GM18868 (cell line): Measurements from ENCODE around the gene PLEKHF1.

Source experiments
- ATAC-seq: cut with Tn5 transposase; IDR thresholded peaks from one replicate; pipeline ENCODE4 v1.9.1; 2021; ENCODE audit warnings: mild to moderate bottlenecking, moderate library complexity; ENCODE audit not compliant: unreplicated experiment

PLEKHF1 gene

DNA sequence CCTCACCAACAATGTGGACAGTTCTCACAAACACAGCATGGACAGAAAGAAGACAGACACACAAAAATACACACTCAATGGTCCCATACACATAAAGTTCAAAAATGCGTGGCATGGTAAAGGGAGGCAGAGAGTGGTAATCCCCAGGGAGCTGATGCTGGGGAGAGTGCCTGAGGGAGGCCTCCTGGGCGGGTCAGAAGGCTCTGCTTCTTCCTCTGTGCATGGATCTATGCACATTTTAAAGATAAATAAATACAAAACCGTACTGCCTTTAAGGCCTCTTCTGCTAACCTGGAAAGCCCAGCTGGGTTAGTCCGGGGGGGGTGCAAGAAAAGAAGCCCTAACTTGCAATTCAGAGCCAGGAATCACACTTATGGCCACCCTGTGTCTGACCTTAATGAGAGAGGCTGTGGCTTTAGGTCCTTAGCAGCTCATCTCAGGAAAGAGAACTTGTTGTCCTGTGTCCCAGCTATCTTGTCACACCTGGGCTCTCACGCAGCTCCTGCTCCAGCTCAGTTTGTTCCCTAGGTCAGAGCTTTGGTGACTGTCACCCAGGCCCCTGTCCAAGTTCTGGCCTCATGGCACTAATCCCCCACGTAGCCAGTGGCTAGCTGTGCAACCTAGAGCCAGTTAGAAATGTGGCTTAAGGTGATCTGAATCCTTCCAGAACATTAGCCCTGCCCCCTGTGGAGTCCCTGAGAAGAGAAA, 30.7 kb upstream of the PLEKHF1 start:
- ATAC-seq, result no peak

DNA sequence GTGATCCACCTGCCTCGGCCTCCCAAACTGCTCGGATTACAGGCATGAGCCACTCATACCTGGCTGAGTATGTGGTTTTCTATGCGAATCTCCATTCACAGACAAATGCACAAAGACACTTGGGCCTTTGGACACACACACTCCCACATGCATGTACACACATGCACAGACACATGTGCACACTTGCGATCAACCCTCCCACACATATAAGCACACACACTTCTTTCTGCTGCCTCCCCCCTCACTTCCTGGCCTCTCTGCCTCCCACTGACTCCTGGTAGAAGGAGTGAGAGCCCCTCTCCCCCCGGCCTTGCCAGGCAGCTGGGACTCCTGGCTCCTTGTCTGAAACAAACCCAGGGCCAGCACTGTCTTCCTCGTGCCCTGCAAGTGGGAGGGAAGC, 29.3 kb upstream of the PLEKHF1 start:
- no peak for ATAC-seq

DNA sequence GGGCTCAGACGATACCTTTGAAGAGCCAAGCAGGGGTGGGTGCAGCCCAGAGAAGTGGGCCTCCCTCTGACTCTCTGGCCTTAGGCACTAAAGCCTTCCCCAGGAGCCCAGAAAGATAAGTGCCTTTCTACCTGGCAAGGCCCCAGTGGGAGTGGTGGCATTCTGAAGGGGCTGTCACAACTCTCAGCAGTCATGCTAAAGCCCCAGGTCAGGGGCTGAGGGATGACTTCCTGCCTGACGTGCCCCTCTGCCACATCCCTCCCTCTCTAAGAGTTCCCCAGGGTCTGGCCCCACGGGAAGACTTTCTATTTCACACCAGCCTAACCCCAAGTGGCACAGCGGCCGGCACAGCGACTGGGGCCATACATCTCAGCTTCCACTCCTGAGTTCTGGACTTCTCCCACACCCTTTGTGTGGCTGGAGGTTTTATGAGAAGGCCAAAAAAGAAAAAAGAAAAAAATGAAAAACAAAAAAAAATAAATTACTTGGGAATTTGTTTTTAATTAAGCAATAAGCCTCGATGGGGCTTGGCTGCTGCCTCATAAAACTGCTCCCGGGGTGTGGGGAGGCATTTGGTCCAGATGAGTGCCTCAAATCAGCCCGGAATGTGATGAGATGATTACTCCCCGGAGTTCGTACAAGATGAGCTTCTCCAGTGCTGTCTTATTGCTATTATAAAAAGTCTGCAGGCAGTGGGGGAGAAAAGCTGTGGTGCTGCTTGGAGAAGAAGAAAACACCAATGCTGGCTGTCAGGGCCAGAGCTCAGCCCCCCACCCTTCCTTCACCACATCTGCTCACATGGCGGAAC, 28.5 kb upstream of the PLEKHF1 start:
- no peak for ATAC-seq

DNA sequence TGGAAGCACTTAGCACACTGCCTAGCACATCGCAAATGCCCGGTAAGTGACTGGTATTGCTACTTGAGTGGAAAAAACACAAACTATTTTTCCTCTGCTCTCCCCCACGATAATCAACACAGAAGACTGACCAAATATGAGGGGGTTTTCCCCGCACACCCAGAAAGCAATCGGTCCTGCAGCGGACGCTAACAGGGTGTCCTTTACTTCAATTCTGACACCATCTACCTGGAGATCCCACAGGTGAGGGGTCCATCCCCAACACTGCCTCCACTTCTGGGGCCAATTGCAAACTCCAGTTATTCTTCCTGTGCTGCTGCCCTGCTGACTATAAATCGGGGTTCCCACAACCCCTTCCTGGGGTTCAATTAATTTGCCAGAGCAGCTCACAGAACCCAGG, 26.2 kb upstream of the PLEKHF1 start:
- no peak for ATAC-seq

DNA sequence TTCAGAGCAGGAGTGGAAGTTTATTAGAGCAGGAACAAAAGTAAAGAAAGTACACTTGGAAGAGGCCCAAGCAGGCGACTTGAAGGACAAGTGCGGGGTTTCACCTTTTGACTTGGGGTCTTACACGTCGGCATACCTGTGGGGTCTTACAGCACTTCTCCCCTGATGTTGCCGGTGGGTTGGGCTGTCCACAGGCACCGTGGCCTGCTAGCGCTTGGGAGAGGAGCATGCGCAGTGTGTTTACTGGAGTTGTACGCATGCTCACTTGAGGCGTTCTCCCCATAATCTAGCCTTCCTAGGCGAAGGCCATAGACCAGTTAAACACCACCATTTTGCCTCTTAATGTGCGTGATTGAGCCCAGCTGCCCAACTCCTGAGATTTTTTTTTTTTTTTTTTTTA, 25.0 kb upstream of the PLEKHF1 start:
- no peak for ATAC-seq

DNA sequence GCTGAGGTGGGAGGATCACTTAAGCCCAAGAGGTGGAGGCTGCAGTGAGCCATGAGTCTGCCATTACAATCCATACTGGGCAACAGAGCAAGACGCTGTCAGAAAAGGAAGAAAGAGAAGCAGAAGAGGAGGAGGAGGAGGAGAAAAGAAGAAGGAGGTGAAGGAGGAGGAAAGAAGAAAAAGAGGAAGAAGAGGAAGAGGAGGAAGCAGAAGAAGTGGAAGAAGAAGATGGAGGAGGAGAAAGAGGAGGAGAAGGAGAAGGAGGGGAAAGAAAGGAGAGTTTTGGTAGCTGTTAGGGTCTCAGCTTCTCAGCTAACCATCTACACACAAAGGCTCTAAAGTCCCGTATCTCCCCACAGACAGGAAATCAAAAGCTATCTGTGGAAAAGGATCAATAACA, 23.7 kb upstream of the PLEKHF1 start:
- no peak for ATAC-seq

DNA sequence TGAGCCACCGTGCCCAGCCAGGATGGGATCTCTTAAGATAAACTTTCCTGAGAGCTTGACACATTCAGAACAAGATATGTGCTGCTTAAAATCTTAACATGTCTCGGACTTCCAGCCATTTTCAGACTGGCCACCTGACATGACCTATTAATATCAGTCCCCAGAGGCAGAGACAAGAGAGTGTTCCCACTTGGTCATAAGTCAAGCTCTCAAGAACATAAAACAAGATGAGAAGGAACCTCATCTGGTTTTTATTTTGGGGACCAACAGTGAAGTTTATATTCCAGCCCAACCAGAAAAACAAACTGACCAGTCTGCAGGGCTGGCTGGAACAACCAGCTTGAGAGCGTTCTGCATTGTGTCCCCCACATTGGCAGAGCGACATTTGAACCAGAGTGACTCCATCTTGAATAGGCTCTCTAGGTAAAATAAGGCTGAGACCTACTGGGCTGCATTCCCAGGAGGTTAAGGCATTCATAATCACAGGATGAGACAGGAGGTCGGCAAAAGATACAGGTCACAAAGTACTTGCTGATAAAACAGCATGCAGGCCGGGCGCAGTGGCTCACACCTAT, 21.8 kb upstream of the PLEKHF1 start:
- ATAC-seq, result no peak

DNA sequence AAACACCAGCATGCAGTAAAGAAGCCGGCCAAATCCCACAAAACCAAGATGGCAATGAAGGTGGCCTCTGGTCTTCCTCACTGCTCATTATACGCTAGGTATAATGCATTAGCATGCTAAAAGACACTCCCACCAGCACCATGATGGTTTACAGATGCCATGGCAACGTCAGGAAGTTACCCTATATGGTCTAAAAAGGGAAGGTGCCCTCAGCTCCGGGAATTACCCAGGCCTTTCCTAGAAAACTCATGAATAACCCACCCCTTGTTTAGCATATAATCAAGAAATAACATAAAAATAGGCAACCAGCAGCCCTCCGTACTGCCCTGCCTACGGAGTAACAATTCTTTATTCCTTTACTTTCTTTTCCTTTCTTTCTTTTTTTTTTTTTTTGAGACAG, 21.1 kb upstream of the PLEKHF1 start:
- no peak for ATAC-seq

DNA sequence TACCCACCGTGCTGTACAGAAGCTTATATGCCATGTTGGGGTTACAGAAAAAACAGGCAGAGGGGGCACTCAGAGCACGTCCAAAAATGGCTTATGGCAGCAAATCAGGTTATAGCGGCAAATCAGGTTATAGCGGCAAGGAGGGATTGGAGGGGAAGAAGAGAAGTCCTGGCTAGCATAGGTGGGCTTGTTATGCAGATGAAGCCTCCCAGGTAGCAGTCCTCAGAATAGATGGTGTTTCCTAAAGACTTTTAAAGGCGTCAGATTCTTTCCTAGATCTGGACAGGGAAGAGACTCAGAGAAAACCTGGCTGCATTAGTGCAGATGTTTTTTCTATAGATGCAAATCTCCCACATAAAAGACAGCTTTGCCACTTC, 19.8 kb upstream of the PLEKHF1 start:
- no peak for ATAC-seq

DNA sequence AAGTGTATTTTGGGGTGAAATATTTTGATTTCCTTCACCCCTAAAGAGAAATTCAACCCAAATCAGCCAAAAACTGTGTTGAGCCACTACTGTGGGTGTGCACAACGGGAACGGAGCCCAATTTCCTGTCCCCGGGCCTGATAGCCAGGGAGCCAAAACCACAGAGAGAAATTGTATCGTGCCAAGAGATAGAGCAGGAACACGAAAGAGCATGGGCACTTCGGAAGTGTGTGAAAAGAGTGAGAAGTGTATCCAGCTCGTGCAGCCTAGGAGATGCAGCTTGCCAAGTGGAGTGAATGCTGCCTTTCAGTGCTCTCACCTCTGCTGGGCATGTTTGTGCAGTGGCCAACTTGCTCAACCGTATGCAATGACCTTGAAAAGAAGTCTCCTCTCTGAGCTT, 19.4 kb upstream of the PLEKHF1 start:
- no peak for ATAC-seq

DNA sequence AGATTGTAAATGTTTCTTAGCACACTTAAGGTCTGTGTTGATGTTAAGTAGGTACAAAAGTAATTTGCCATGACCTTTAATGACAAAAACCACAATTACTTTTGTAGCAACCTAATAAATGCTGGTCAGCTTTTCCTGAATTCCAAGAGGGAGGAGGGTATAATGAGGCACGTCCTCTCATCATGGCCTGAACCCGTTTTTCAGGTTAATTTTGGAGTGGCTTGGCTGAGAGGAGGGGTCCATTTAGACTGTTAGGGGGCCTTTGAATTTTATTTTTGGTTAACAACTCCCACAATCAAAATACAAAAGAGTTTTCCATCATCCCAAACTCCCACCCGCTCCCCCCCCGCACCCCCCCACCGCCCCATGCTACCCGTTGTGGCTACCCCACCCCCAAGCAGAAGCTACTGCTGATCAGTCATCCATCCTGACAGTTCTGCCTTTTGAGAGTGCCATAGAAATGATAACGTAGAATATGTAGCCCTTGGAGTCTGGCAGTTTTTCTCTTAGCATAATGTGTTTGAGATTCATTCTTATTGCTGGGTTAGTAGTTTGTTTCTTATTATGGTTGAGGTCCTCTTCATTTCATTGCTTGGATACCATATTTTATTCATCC, 14.4 kb upstream of the PLEKHF1 start:
- ATAC-seq, result no peak

DNA sequence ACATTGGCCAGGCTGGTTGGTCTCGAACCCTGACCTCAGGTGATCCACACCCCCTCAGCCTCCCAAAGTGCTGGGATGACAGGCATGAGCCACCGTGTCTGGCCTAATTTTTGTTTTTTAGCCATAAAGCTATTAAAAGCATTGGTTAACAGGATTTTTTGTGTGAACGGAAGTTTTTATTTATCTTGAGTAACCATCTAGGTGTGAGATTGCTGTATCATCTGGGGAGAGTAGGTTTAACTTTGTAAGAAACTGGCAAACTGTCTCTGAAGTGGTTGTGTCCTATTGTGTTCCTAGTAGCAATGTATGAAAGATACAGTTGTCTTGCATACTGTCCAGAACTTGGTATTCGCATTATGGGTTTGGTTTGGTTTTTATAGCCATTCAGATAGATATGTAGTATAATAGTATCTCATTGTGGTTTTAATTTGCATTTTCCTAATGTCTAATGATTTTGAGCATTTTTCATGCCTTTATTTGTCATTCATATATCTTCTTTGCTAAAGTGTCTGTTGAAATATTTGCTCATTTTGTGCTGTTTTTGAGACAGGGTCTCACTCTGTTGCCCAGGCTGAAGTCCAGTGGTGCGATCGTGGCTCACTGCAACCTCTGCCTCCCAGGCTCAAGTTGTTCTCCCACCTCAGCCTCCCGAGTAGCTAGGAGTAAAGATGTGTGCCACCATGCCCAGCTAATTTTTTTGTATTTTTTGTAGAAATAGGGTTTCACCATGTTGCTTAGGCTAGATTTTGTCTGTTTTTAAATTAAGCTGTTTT, 13.5 kb upstream of the PLEKHF1 start:
- no peak for ATAC-seq

DNA sequence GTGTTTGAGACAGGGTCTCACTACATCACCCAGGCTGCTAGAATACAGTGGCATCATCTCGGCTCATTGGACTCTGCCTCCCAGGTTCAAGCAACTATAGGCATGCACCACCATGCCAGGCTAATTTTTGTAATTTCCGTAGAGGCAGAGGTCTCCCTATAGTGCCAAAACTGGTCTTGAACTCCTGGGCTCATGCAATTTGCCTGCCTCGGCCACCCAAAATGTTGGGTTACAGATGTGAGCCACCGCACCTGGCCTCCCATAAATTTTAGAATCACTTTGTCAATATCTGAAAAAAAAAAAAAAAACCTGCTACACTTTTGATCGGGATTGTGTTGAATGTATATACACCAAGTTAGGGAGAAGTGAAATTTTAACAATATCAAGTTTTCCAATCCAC, 11.9 kb upstream of the PLEKHF1 start:
- ATAC-seq, result no peak

DNA sequence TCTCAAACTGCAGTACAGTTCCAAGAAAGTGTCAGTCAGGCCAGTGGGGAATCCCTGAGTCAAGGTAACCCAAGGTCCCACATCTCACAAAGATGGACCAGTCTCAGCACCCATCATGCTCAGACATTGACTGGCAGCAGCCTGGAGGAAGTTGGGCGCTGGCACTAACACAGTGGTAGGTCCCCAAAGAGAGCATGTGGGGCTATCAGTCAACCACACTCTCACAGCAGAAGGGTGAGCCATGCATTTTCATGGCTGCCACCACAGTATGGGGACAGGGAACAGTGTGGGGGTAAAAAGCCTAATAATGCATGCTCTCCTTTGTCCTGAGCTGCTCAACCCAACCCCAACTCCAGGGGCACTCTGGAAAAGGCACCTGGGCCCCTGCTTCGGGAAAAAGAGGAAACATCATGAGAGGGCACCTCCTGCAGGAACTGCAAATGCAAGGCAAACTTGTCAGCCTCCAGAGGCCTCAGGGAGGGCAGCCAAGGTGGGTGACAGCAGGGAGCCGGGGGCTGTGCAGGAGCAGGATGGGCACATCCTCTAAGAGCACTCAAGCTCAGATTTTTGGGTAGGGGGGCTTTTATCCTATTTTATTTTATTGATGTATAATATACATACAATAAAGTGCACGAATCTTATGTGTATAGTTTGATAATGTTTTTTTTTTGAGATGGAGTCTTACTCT, 9.5 kb upstream of the PLEKHF1 start:
- no peak for ATAC-seq

DNA sequence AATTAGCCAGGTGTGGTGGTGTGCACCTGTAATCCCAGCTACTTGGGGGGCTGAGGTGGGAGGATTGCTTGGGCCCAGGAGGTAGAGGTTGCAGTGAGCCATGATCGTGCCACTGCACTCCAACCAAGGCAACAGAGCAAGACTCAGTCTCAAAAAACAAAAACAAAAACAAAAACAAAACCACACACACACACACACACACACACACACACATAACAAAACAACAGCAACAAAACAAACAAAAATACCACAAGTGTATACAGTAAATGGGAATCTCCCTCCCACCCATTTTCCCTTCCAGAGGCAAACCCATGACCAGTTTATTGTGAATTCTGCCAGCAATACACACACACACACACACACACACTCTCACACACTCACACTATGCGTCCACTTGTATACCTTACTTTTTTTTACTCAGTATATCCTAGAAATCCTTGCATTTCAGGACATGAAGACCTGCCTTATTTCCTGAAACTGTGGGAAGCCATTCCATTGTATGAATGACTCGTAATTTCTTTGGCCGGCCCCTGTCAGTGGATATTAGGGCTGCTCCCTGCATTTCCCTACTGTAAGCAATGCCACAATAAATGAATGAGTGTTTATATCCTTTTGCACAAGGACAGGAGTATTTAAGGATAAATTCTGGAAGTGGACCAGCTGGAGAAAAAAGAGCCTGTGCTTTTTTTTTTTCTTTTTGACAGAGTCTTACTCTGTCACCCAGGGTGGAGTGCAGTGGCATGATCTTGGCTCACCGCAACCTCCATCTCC, 6.9 kb upstream of the PLEKHF1 start:
- ATAC-seq, result no peak

DNA sequence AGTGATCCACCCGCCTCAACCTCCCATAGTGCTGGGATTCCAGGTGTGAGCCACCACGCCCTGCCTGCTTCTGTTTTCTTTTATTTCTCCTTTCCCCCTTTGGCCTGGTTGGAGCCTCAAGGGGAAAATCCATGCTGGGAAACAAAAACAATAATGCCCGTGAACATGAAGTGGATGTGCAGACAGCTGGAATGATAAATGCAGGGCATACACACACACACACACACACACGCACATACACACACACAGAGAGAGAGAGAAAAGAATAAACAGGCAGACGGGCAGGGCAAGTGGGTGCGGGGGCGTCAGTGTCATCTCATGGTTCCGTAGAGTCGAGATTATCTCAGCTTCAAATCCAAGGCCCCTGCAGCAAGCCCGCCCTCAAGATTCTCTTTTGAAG, 4.4 kb upstream of the PLEKHF1 start:
- no peak for ATAC-seq

DNA sequence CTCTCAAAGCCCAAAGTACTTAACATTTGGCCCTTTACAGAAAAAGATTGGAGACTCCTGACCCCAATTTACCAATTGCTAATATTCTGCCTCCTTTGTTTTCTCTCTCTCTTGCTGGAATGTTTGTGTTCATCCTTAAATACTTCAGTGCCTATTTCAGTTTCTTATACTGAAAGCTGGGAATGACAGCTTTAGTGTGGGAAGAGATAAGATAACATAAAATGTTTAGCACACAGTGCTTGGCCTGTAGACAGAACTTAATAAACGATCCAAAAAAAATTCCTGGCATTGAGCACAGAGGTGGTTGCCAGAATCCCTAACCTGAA, 3.0 kb upstream of the PLEKHF1 start:
- no peak for ATAC-seq

DNA sequence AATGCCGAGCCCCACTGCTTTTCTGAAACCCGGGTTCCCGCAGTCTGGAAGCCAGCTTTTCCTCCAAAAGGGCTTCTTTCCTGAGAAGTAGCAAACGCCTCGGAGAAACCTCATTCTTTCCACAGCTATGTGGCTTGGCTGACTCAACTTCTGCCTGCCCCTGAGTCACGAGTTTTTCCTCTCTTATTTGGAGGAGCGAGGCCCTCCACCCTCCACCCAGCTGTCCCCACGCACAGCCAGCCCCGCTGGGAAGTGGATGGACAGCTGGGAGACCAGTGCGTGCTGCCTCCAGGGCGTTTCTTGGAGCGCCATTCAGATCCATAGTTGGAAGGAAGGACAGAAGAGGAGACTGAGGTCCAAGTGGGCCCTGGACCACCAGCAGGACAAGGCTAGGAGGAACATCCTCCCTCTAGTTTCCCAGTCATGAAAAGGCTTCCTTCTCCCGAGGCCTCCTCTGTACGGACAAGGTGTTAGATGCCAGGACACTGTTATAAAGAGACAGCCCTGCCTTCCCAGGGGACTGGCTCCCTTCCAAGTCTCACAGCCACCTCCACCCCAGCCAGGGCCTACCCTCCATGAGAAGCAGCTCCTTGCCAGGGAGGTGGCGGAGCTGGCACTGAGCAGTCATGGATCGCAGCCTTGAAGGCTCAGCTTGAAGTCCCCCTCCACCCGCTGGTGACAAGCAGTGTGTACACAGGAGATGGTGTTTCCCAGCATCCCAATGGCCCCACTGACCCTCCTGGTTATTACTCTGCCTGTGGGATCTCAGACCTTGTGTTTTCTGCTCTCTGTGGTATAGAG, 2.5 kb upstream of the PLEKHF1 start:
- ATAC-seq, result no peak
